HepG2 (cell line): ENCODE results near the gene DNMT3A. TPM values are rescaled to one million over a fixed set of nuclear protein-coding genes. Genes with fewer than 3 reads are reported as not detected.
A peak's percentile ranks its signal among the peaks of the same experiment; 100 is the strongest.

Source experiments
- ATF7 ChIP-seq, 2 experiments: fragments of 450-650 bp in 1 of 2; sonication (generic) in 1 of 2; formaldehyde crosslinking in 1 of 2; IDR thresholded peaks; 2 replicates each; pipeline versions ENCODE4 v1.4.0 to v1.6.1; 2016 to 2020; ENCODE audit warnings: antibody characterized with exemption in 1 of 2, mild to moderate bottlenecking in 1 of 2, missing genetic modification reagents in 1 of 2
- MEF2D ChIP-seq: sonication (generic); formaldehyde crosslinking; IDR thresholded peaks from 2 replicates; pipeline ENCODE4 v1.5.1; 2020; ENCODE audit warnings: mild to moderate bottlenecking, missing genetic modification reagents
- PLRG1 ChIP-seq: fragments of 450-650 bp; conservative IDR thresholded peaks from 2 replicates; pipeline ENCODE4 v1.6.1; 2016
- SP5 ChIP-seq: IDR thresholded peaks from 2 replicates; pipeline ENCODE4 v1.6.1; 2016; ENCODE audit warnings: low read depth, borderline replicate concordance
- THAP11 ChIP-seq: IDR thresholded peaks from 2 replicates; pipeline ENCODE4 v1.6.1; 2016; ENCODE audit warnings: missing biosample characterization, missing genetic modification reagents
- ZNF30 ChIP-seq: sonication (generic); formaldehyde crosslinking; IDR thresholded peaks from 2 replicates; pipeline ENCODE4 v1.5.0; 2020; ENCODE audit warnings: mild to moderate bottlenecking, missing genetic modification reagents
- ZNF678 ChIP-seq: sonication (generic); formaldehyde crosslinking; IDR thresholded peaks from 2 replicates; pipeline ENCODE4 v1.4.0; 2020; ENCODE audit warnings: mild to moderate bottlenecking, missing genetic modification reagents
- ZNF768 ChIP-seq: sonication (generic); formaldehyde crosslinking; IDR thresholded peaks from 2 replicates; pipeline ENCODE4 v1.4.0; 2020; ENCODE audit warnings: missing genetic modification reagents
- ZNF816 ChIP-seq: sonication (generic); formaldehyde crosslinking; IDR thresholded peaks from 2 replicates; pipeline ENCODE4 v1.8.0; 2022; ENCODE audit warnings: missing genetic modification reagents, mild to moderate bottlenecking, borderline replicate concordance
- polyA plus RNA-seq, 8 experiments: library from polyadenylated mRNA; depleted of rRNA in 3 of 8; stranded (reverse) in 7 of 8; unstranded in 1 of 8; fragments of >200 nt; fragmentation: Illumina TruSeq in 4 of 8; extraction: Trizol in 4 of 8; gene quantifications; 2 replicates each; pipeline versions ENCODE4 v1.2.1 to v1.2.3, GENCODE V29; 2011 to 2016; ENCODE audit warnings: low read depth in 4 of 8, missing spikeins in 1 of 8, mixed read lengths in 1 of 8; ENCODE audit not compliant: insufficient read depth in 1 of 8
- total RNA-seq, 5 experiments: library from RNA; depleted of rRNA; stranded (reverse); fragments of >200 nt; fragmentation: Illumina TruSeq; extraction: Trizol; gene quantifications; 2 replicates each; pipeline ENCODE4 v1.2.3, GENCODE V29; 2016; ENCODE audit warnings: low read depth in 1 of 5
- TF ChIP-seq, protein P1 (sequence below): sonication (generic); formaldehyde crosslinking; IDR thresholded peaks from 2 replicates; pipeline ENCODE4 v1.4.0; 2020; ENCODE audit warnings: mild to moderate bottlenecking, missing genetic modification reagents, borderline replicate concordance
- TF ChIP-seq, protein P2 (sequence below): sonication (generic); formaldehyde crosslinking; IDR thresholded peaks from 2 replicates; pipeline ENCODE4 v1.5.0; 2020; ENCODE audit warnings: mild to moderate bottlenecking, missing genetic modification reagents
- TF ChIP-seq, protein P3 (sequence below): IDR thresholded peaks from 2 replicates; pipeline ENCODE4 v1.6.1; 2012; ENCODE audit warnings: low read length, improper control_type of control experiment
- TF ChIP-seq, protein P4 (sequence below): sonication (generic); formaldehyde crosslinking; IDR thresholded peaks from 2 replicates; pipeline ENCODE4 v1.5.1; 2020; ENCODE audit warnings: missing genetic modification reagents, mild to moderate bottlenecking, borderline replicate concordance

DNMT3A gene
- total and polyA plus RNA-seq, 2 of the 13 experiments (the other 11 are each of a cell fraction or from before 2014, with no cell fraction given) = 14.7 to 29.1 TPM

DNA sequence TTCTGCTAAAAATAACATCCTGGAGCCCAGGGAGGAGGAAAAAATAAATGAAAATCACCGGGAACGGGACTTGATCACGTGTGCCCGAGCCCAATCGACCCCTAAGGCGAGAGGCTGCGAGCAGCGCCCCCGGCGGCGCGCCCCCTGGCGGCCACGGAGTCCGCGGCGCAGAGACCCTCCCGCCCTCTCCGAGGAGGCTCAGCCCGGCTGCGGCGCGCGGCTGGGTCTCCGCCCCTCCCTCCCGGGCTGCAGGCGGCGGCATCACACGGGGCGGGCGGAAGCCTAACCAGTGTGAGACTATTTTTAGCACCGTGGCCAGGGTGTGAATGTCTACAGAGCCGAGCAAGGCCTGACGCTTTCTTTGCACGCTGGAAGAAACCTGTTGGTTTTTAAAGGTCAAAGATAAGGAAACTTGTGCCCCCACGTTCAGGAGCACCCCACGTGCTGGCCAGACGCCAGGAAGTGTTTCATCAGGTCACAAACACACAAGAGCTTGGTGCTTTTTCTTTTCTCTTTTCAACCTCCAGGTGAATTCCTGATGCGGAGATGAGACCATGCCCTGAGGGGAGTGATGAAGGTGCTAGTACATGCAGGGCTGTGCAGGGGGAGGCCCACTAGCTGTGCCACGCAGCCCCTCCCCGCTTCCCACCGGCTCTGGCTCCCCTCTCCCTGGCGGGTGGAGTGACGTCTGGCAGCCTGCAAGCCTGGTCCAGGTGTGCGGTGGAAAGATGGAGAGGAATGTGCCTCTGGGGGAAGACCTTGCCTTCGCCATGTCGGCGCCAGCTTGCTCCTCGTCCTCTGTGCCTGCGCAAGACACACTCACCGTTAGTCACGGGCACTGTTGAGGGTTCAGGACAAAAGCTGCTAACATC, 35.3 kb upstream of the DNMT3A start (continued):
- TF ChIP-seq, protein P1, sequence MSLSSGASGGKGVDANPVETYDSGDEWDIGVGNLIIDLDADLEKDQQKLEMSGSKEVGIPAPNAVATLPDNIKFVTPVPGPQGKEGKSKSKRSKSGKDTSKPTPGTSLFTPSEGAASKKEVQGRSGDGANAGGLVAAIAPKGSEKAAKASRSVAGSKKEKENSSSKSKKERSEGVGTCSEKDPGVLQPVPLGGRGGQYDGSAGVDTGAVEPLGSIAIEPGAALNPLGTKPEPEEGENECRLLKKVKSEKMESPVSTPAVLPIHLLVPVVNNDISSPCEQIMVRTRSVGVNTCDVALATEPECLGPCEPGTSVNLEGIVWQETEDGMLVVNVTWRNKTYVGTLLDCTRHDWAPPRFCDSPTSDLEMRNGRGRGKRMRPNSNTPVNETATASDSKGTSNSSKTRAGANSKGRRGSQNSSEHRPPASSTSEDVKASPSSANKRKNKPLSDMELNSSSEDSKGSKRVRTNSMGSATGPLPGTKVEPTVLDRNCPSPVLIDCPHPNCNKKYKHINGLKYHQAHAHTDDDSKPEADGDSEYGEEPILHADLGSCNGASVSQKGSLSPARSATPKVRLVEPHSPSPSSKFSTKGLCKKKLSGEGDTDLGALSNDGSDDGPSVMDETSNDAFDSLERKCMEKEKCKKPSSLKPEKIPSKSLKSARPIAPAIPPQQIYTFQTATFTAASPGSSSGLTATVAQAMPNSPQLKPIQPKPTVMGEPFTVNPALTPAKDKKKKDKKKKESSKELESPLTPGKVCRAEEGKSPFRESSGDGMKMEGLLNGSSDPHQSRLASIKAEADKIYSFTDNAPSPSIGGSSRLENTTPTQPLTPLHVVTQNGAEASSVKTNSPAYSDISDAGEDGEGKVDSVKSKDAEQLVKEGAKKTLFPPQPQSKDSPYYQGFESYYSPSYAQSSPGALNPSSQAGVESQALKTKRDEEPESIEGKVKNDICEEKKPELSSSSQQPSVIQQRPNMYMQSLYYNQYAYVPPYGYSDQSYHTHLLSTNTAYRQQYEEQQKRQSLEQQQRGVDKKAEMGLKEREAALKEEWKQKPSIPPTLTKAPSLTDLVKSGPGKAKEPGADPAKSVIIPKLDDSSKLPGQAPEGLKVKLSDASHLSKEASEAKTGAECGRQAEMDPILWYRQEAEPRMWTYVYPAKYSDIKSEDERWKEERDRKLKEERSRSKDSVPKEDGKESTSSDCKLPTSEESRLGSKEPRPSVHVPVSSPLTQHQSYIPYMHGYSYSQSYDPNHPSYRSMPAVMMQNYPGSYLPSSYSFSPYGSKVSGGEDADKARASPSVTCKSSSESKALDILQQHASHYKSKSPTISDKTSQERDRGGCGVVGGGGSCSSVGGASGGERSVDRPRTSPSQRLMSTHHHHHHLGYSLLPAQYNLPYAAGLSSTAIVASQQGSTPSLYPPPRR (CRISPR knock-in tag) = peak; percentile 62; the same call in 1 of the 2 replicates
- TF ChIP-seq SP5 (CRISPR knock-in tag) = peak; percentile 78
- TF ChIP-seq ZNF678 (CRISPR knock-in tag) = 0 out of 2 replicates have a peak, but pooled peaks have one; percentile 52
- peak; percentile 72 for TF ChIP-seq THAP11 (CRISPR knock-in tag)
- peak; percentile 42; the same call in 1 of the 2 replicates for TF ChIP-seq ZNF30 (CRISPR knock-in tag)
- no peak for TF ChIP-seq ZNF816
- peak; percentile 99 for TF ChIP-seq MEF2D (CRISPR knock-in tag)
- TF ChIP-seq, protein P2, sequence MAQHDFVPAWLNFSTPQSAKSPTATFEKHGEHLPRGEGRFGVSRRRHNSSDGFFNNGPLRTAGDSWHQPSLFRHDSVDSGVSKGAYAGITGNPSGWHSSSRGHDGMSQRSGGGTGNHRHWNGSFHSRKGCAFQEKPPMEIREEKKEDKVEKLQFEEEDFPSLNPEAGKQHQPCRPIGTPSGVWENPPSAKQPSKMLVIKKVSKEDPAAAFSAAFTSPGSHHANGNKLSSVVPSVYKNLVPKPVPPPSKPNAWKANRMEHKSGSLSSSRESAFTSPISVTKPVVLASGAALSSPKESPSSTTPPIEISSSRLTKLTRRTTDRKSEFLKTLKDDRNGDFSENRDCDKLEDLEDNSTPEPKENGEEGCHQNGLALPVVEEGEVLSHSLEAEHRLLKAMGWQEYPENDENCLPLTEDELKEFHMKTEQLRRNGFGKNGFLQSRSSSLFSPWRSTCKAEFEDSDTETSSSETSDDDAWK (CRISPR knock-in tag) = no peak
- peak; percentile 96 for TF ChIP-seq ZNF768 (CRISPR knock-in tag)
- TF ChIP-seq, protein P3, sequence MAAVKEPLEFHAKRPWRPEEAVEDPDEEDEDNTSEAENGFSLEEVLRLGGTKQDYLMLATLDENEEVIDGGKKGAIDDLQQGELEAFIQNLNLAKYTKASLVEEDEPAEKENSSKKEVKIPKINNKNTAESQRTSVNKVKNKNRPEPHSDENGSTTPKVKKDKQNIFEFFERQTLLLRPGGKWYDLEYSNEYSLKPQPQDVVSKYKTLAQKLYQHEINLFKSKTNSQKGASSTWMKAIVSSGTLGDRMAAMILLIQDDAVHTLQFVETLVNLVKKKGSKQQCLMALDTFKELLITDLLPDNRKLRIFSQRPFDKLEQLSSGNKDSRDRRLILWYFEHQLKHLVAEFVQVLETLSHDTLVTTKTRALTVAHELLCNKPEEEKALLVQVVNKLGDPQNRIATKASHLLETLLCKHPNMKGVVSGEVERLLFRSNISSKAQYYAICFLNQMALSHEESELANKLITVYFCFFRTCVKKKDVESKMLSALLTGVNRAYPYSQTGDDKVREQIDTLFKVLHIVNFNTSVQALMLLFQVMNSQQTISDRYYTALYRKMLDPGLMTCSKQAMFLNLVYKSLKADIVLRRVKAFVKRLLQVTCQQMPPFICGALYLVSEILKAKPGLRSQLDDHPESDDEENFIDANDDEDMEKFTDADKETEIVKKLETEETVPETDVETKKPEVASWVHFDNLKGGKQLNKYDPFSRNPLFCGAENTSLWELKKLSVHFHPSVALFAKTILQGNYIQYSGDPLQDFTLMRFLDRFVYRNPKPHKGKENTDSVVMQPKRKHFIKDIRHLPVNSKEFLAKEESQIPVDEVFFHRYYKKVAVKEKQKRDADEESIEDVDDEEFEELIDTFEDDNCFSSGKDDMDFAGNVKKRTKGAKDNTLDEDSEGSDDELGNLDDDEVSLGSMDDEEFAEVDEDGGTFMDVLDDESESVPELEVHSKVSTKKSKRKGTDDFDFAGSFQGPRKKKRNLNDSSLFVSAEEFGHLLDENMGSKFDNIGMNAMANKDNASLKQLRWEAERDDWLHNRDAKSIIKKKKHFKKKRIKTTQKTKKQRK = no peak
- no peak for TF ChIP-seq ATF7 (IDR thresholded peaks at IDR 0.05)
- no peak for TF ChIP-seq ATF7 (CRISPR knock-in tag; IDR thresholded peaks at IDR 0.05)
- TF ChIP-seq, protein P4, sequence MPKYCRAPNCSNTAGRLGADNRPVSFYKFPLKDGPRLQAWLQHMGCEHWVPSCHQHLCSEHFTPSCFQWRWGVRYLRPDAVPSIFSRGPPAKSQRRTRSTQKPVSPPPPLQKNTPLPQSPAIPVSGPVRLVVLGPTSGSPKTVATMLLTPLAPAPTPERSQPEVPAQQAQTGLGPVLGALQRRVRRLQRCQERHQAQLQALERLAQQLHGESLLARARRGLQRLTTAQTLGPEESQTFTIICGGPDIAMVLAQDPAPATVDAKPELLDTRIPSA (CRISPR knock-in tag) = no peak
- no peak for TF ChIP-seq PLRG1
